Calu3 (cell line): ENCODE results near the gene MDFI. TPM values are rescaled to one million over a fixed set of nuclear protein-coding genes. Genes with fewer than 3 reads are reported as not detected.

Experiments
- Bru-seq: library from RNA; stranded (reverse); fragments of 400-500 nt; gene quantifications from one replicate; lab custom pipeline; 2021; lab: Mats Ljungman, UMichigan
- BruChase-seq, 2 experiments: library from RNA; stranded (reverse); fragments of 400-500 nt; gene quantifications; one replicate each; lab custom pipeline; 2021; lab: Mats Ljungman, UMichigan
- BruUV-seq: library from RNA; stranded (reverse); fragments of 400-500 nt; replicated peaks from 2 replicates; lab custom pipeline; 2021; lab: Mats Ljungman, UMichigan
- CTCF ChIA-PET: fragments of 300-600 bp; sonication (Branson Sonifier 250); formaldehyde crosslinking; loops from one replicate; lab custom pipeline; 2022; ENCODE audit warnings: antibody characterized with exemption; lab: Charles Lee
- DNase-seq: peaks from one replicate; pipeline ENCODE4 v3.0.0; 2022
- H3K27ac Mint-ChIP-seq: one replicate; pipeline ENCODE4 v1.8.0; 2022; ENCODE audit warnings: mixed read lengths; ENCODE audit not compliant: unreplicated experiment
- H3K27me3 Mint-ChIP-seq: one replicate; pipeline ENCODE4 v1.8.0; 2022; ENCODE audit warnings: mixed read lengths; ENCODE audit not compliant: unreplicated experiment
- H3K36me3 Mint-ChIP-seq: one replicate; pipeline ENCODE4 v1.8.0; 2022; ENCODE audit warnings: mild to moderate bottlenecking, moderate library complexity, mixed read lengths; ENCODE audit not compliant: insufficient read depth, unreplicated experiment
- H3K4me1 Mint-ChIP-seq: one replicate; pipeline ENCODE4 v1.8.0; 2022; ENCODE audit warnings: mild to moderate bottlenecking, low read depth, mixed read lengths; ENCODE audit not compliant: unreplicated experiment
- H3K4me3 Mint-ChIP-seq: one replicate; pipeline ENCODE4 v1.8.0; 2022; ENCODE audit warnings: mild to moderate bottlenecking, low read depth, moderate library complexity, mixed read lengths; ENCODE audit not compliant: unreplicated experiment
- H3K9me3 Mint-ChIP-seq: one replicate; pipeline ENCODE4 v1.8.0; 2022; ENCODE audit warnings: low read depth, mixed read lengths; ENCODE audit not compliant: unreplicated experiment
- CTCF ChIP-seq: fragments of 200-600 bp; IDR thresholded peaks from one replicate; pipeline ENCODE4 v1.8.0; 2022; ENCODE audit warnings: antibody characterized with exemption; ENCODE audit not compliant: unreplicated experiment
- intact Hi-C: fragments of 100-400 bp; cut with micrococcal nuclease; formaldehyde crosslinking; loops from one replicate; pipeline ENCODE4 v1.10.0; 2022; ENCODE audit not compliant: unreplicated experiment
- long read RNA-seq: library from polyadenylated mRNA; stranded (forward); transcript quantifications from one replicate; pipeline ENCODE4 v2.0.0, GENCODE V29; 2022
- total RNA-seq: library from RNA; stranded (reverse); gene quantifications from 2 replicates; pipeline ENCODE4 v1.2.3, GENCODE V29; 2022

Gene MDFI
- total RNA-seq (19.7 and 23.9 TPM in 2 replicates), Bru-seq, nascent RNA (percentile 57 among the genes with signal in this experiment), BruChase-seq, experiment 1, labeled RNA remaining after a 6-hour chase (percentile 40 among the genes with signal in this experiment), BruChase-seq, experiment 2, labeled RNA remaining after a 2-hour chase (percentile 44 among the genes with signal in this experiment)
- long read RNA-seq: 0 reads

DNA sequence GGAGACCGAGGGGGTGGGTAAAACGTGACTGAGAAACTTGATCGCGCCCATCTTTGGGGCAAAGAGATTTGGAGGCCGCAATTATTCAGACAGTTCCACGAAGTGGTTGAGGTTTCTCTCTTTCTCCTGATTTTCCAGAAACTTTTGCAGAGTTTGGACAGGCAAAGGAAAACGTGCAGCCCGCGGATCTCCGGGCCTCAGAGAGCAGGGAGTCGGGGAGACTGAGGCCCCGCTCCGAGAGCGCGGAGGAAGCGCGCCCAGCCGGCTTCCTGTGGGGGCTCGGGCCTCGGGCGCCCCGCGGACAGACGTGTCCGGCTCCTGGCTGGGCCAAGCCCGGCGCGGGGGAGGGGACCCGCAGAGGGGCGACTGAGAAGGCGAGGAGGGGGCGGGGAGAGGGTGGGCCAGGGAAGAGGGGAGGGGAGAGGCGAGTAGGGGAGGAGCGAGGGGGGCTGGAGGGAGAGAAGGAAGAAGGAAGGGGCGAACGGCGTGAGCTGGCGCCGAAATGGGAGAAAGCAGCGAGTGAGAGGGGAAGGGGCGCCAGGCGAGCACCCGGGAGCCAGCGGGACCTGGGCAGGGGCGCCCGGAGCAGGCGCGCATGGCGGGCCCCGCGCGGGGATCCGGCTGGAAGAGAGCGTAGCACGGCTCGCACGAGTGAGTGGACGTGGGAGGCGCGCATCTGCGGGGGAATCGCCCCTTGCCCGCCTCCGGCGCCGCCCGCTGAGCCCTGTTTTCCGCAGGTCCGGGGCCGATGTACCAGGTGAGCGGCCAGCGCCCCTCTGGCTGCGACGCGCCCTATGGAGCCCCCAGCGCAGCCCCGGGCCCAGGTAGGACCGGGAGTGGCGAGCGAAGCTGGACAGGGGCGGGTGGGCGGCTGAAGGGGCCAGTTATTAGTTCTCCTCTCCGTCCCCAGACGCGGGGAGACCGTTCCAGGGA lies at the start of gene MDFI:
Gene MDFI (plus strand): TSS at position 467 of the 933 bp plus-strand sequence. CDS start 282 bp downstream, at position 749.
- no peak for TF ChIP-seq CTCF
- intact Hi-C loops: no loop called here
- BruUV-seq: no TSS peak
- Mint-ChIP-seq H3K27ac (peak within 1 kb of the TSS; percentile 60), H3K36me3 (peaks cover 28% of the 10 kb centered on the region), H3K4me1 (peaks cover 29% of the 10 kb centered on the region), H3K4me3 (peak within 1 kb of the TSS; percentile 62), H3K27me3 (no peaks in the 10 kb centered on the region), H3K9me3 (no peaks in the 10 kb centered on the region)
- no peak for DNase-seq
- CTCF ChIA-PET: no interaction called here

GRCh38 chr6:41589223-41589622 lies 49.0 kb upstream of the MDFI start:
- BruUV-seq: no TSS peak
- DNase-seq: no peak
- Mint-ChIP-seq H3K36me3 (peaks cover 3% of the 10 kb centered on the region), H3K9me3 (no peaks in the 10 kb centered on the region), H3K4me3 (no peak overlapping the region), H3K27me3 (no peaks in the 10 kb centered on the region), H3K27ac (no peak overlapping the region), H3K4me1 (no peaks in the 10 kb centered on the region)
- no peak for TF ChIP-seq CTCF
- CTCF ChIA-PET: interaction anchor here (1.0 kb wide), 1 partner anchor 165 kb away, joined by 3 read pairs; no protein-coding TSS in a partner anchor
- intact Hi-C loops: no loop called here

- Mint-ChIP-seq H3K27ac (no peak overlapping the region), H3K4me3 (no peak overlapping the region), H3K27me3 (no peaks in the 10 kb centered on the region), H3K36me3 (peaks cover 8% of the 10 kb centered on the region), H3K4me1 (no peaks in the 10 kb centered on the region), H3K9me3 (no peaks in the 10 kb centered on the region)
- no peak for TF ChIP-seq CTCF
- no peak for DNase-seq
- intact Hi-C loops: no loop called here
- CTCF ChIA-PET: interaction anchor here (1.0 kb wide), 1 partner anchor 165 kb away, joined by 3 read pairs; no protein-coding TSS in a partner anchor
- BruUV-seq: no TSS peak
Observed at GRCh38 chr6:41589636-41590622, 48.3 kb upstream of the MDFI start.

- intact Hi-C loops: no loop called here
- H3K36me3 Mint-ChIP-seq: peaks cover 11% of the 10 kb centered on the region
- no peak overlapping the region for H3K4me3 Mint-ChIP-seq
- TF ChIP-seq CTCF: no peak
- H3K27ac Mint-ChIP-seq: no peak overlapping the region
- CTCF ChIA-PET: interaction anchor here (0.5 kb wide), 1 partner anchor 190 kb away, joined by 3 read pairs; no protein-coding TSS in a partner anchor
- no peaks in the 10 kb centered on the region for H3K27me3 Mint-ChIP-seq
- DNase-seq: no peak
- BruUV-seq: no TSS peak
- H3K9me3 Mint-ChIP-seq: no peaks in the 10 kb centered on the region
- H3K4me1 Mint-ChIP-seq: no peaks in the 10 kb centered on the region
Observed at GRCh38 chr6:41591122-41591521, 47.1 kb upstream of the MDFI start.
